SJCRH30 (cell line): ENCODE data around the gene FNDC7. TPM values are rescaled to one million over a fixed set of nuclear protein-coding genes. Genes with fewer than 3 reads are reported as not detected.
A peak's percentile ranks its signal among the peaks of the same experiment; 100 is the strongest.
"Not testable (repeated sequence)": the region's sequence is repeated elsewhere in the genome, so short reads cannot be mapped to it uniquely, and the experiment has no call there.

Experiments
- DNase-seq, 2 experiments: peaks; one replicate each; pipeline ENCODE4 v3.0.0-alpha.2; 2015 to 2020
- H3K27ac ChIP-seq: fragments of 250-450 bp; sonication (Bioruptor Pico); 2 replicates; pipeline ENCODE4 v1.5.1; 2020; ENCODE audit warnings: mild to moderate bottlenecking, moderate library complexity
- H3K27me3 ChIP-seq: fragments of 250-450 bp; sonication (Bioruptor Pico); 2 replicates; pipeline ENCODE4 v1.5.1; 2020; ENCODE audit warnings: mild to moderate bottlenecking, moderate library complexity
- H3K36me3 ChIP-seq: fragments of 250-450 bp; sonication (Bioruptor Pico); 2 replicates; pipeline ENCODE4 v1.5.1; 2020; ENCODE audit warnings: mild to moderate bottlenecking, moderate library complexity
- H3K4me1 ChIP-seq: fragments of 250-450 bp; sonication (Bioruptor Pico); 2 replicates; pipeline ENCODE4 v1.5.1; 2020; ENCODE audit warnings: mild to moderate bottlenecking, moderate library complexity
- H3K4me3 ChIP-seq: fragments of 250-450 bp; sonication (Bioruptor Pico); 2 replicates; pipeline ENCODE4 v1.5.1; 2020; ENCODE audit warnings: mild to moderate bottlenecking, moderate library complexity
- H3K9me3 ChIP-seq: fragments of 250-450 bp; sonication (Bioruptor Pico); replicated peaks from 2 replicates; pipeline ENCODE4 v1.5.1; 2020; ENCODE audit warnings: mild to moderate bottlenecking, moderate library complexity
- total RNA-seq: library from RNA; depleted of rRNA; stranded (reverse); fragments of >200 nt; shearing (Covaris generic); gene quantifications from 2 replicates; pipeline ENCODE4 v1.2.3, GENCODE V29; 2014; rRNA removed

FNDC7 gene, protein sequence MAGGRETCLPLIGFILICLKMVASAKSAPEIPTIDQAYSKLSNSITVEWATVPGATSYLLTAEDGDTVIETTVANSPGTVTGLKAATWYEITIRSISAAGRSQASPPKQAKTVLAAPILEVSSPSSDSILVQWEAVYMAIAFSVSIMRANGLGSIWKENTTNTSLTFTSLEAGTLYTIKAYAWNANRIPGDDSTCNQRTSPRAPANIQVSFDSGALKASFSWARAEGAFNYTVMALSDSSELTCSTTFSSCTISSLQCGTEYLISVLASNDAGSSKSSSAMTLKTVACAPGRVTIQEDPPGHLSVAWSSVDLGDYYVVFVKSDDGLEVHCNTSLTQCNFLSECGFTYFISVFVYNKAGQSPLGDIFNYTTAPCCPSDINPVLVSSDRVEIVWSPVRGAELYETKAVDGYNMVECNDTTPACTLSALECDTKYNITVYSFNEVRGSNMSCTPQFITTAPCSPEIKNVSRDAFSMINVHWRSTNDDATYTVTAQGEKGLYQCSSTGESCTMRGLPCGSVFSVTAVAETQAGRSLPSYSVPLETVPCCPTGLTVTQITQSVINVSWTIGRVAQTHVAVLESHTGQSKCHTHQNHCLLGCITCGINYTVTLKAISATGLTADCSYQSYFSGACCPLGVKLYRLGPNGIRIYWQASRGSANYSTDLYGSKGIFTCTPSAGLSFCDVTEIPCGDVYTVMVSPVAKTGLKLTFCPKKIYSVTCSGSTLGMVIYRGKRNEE
- total RNA-seq: 0.04 and 0.08 TPM in 2 replicates

DNA sequence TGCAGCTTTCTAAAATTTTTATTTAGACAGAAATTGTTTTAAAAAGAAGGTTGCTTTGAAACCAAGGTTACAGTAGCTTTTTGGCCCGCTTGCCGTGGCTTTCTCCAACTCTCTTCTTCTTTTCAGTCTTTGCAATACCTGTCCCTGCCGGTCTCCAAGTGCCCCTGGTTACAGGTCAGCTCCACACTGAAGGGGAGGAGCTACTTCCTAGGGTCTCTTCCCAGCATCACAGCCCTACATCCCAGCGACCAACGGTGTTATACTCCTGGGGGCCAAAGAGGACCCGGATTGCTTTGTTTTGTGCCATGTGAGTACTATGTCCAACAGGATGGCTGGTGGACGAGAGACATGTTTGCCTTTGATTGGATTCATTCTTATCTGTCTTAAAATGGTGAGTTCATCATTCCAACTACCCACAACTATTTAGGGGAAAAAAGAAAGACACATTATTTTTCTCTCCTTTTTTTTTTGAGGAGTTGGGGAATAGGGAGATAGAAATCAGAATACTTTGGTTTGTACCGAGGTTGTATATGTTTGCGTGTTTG lies at the start of gene FNDC7:
Gene FNDC7, plus strand, starts transcription at position 303 of the 545 bp plus-strand sequence. Its CDS starts 26 bp downstream, at position 329.
- H3K9me3 ChIP-seq: no peaks in the 10 kb centered on the region
- H3K4me3 ChIP-seq: no peak within 1 kb of the TSS
- DNase-seq: no peak
- H3K27ac ChIP-seq: no peak within 1 kb of the TSS
- no peaks in the 10 kb centered on the region for H3K4me1 ChIP-seq
- no peaks in the 10 kb centered on the region for H3K27me3 ChIP-seq
- H3K36me3 ChIP-seq: no peaks in the 10 kb centered on the region

DNA sequence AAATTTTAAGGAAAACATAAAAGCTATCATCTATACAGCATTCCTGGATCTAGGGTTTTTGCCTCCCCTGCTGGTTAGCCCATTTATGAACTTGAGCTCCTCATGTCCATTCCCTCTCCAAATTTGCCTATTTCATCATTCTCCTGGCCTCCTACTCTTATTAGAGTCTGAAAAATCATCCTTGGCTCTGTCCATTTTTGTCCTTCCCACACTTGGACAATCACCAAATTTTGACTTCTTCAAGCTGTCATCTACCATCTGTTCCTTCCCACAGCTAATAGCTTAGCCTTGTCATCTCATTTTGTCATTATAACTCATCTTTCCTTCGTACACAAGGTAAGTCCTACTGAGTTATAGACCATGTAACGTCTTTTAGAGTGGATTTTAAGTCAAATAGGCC lies 49.6 kb upstream of the FNDC7 start:
- Histone ChIP-seq H3K36me3 (no peaks in the 10 kb centered on the region), H3K9me3 (no peaks in the 10 kb centered on the region), H3K4me3 (no peak overlapping the region), H3K27ac (no peak overlapping the region), H3K27me3 (no peaks in the 10 kb centered on the region), H3K4me1 (no peaks in the 10 kb centered on the region)
- DNase-seq: no peak

DNA sequence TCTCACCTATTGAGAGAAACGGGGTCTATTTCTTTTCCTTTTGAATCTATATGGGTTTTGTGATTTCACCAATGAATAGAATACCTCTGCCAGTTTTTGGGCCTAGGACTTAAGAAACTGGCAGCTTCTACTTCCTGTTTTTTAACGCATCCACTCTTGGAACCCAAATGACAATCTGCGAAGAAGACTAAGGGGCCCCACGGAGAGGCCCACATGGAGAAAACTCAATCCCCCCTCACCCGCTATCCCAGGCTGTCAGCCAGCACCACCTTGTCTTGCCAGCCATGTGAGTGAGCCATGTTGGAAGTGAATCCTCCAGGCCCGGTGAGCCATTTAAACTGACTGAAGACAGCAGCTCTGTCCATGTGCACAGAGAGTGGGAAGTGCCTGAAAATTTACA lies 48.2 kb upstream of the FNDC7 start:
- no peaks in the 10 kb centered on the region for H3K9me3 ChIP-seq
- H3K27me3 ChIP-seq: no peaks in the 10 kb centered on the region
- no peaks in the 10 kb centered on the region for H3K36me3 ChIP-seq
- no peak overlapping the region for H3K27ac ChIP-seq
- DNase-seq: no peak
- no peaks in the 10 kb centered on the region for H3K4me1 ChIP-seq
- H3K4me3 ChIP-seq: no peak overlapping the region

DNA sequence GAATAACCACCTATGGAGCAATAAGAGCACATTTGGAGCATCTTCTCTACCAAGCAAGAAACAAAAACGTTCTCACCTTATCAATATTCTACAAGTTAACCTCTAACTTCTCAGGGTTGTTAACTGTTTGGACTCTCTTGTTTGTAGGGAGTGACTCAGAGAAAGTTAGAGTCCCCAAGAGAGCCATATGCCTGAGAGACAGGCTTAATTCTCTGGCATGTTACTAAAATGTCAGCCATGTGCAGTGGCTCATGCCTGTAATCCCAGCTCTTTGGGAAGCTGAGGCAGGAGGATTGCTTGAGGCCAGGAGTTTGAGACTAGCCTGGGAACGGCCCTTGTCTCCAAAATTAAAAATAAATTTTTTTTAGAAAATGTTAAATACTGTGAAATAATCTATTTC lies 47.6 kb upstream of the FNDC7 start:
- Histone ChIP-seq H3K27ac (no peak overlapping the region), H3K4me3 (no peak overlapping the region), H3K9me3 (no peaks in the 10 kb centered on the region), H3K36me3 (no peaks in the 10 kb centered on the region), H3K4me1 (no peaks in the 10 kb centered on the region), H3K27me3 (no peaks in the 10 kb centered on the region)
- DNase-seq: no peak

DNA sequence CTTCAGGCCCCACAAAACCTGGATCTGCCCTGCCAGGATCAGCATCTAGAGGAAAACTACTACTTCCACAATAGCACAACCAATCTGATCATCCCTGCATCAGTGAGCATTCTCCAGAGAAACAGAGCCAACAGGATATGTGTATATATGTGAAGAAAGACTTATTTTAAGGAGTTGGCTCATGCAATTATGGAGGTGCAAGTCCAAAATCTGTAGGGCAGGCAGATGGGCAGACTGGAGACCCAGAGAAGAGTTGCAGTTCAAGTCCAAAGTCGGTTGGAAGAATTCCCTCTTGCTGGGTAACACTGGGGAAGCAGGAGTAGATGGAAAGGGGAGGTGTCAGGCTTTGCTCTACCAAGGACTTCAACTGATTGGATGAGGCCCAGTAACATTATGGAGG lies 46.9 kb upstream of the FNDC7 start:
- H3K36me3 ChIP-seq: no peaks in the 10 kb centered on the region
- no peaks in the 10 kb centered on the region for H3K9me3 ChIP-seq

DNA sequence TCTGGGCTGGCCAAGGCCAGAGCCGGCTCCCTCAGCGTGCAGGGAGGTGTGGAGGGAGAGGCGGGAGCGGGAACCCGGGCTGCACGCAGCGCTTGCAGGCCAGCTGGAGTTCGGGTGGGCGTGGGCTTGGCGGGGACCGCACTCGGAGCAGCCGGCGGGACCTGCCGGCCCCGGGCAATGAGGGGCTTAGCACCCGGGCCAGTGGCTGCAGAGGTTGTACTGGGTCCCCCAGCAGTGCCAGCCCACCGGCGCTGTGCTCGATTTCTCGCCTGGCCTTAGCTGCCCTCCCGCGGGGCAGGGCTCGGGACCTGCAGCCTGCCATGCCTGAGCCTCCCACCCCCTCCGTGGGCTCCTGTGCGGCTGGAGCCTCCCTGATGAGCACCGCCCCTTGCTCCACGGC lies 45.3 kb upstream of the FNDC7 start:
- H3K4me3 ChIP-seq, H3K27me3 ChIP-seq, H3K36me3 ChIP-seq, H3K27ac ChIP-seq, H3K9me3 ChIP-seq, H3K4me1 ChIP-seq, DNase-seq: not testable (repeated sequence)

More for the DNA sequence above, 46.9 kb upstream of the FNDC7 start:
- Histone ChIP-seq H3K4me3 (no peak overlapping the region), H3K4me1 (no peaks in the 10 kb centered on the region), H3K27ac (no peak overlapping the region), H3K27me3 (no peaks in the 10 kb centered on the region)
- no peak for DNase-seq

- H3K4me1 ChIP-seq: no peaks in the 10 kb centered on the region
- no peak overlapping the region for H3K27ac ChIP-seq
- no peaks in the 10 kb centered on the region for H3K9me3 ChIP-seq
- H3K36me3 ChIP-seq: no peaks in the 10 kb centered on the region
- no peak overlapping the region for H3K4me3 ChIP-seq
- H3K27me3 ChIP-seq: no peaks in the 10 kb centered on the region; the same call in 1 of the 2 replicates
- no peak for DNase-seq
These were observed 43.9 kb upstream of the FNDC7 start for GRCh38 chr1:108668777-108669176.

DNA sequence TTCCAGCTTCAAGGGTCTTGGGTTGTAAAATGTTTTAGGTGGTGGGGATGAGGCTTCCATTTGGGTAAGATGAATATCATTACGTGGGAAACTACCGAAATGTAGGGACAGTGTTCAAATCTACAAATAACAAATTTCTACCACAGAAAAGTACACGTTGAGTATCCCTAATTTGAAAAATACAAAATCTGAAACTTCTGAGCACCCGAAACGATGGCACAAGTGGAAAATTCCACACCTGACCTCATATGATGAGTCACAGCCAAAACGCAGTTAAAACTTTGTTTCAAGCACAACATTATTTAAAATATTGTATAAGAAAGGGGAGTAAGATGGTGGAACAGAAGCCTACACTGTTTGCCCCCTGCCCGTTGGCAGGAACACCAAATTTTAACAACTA lies 43.0 kb upstream of the FNDC7 start:
- H3K27ac ChIP-seq: no peak overlapping the region
- no peaks in the 10 kb centered on the region for H3K9me3 ChIP-seq
- no peaks in the 10 kb centered on the region for H3K4me1 ChIP-seq
- no peak for DNase-seq
- H3K36me3 ChIP-seq: no peaks in the 10 kb centered on the region
- H3K4me3 ChIP-seq: no peak overlapping the region
- H3K27me3 ChIP-seq: no peaks in the 10 kb centered on the region; the same call in 1 of the 2 replicates

DNA sequence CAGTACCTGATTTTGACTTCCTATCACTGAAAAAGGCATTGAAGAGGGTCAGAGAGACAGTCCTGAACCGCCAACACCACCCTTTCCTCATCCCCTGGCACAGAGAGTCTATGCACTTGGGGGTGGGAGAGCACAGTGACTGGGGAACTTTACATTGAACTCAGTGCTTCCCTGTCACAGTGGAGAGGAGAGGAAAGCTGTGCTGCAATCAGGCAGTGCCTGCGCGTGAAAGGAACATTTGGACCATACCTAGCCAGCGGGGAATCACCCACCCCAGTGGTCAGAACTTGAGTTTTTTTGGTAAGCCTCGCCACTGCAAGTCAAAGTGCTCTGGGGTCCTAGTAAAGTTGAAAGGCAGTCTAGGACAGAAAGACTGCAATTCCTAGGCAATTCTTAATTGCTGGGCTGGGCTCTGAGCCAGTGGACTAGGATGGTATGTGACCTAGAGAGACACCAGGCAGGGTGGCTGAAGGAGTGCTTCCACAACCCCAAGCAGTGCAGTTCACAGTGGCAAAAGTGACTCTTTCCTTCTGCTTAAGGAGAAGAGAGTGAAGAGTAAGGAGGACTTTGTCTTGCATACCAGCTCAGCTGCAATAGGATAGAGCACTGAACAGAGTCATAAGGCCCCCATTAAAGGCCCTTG lies 42.5 kb upstream of the FNDC7 start:
- Histone ChIP-seq H3K27ac (no peak overlapping the region), H3K36me3 (no peaks in the 10 kb centered on the region), H3K27me3 (no peaks in the 10 kb centered on the region; the same call in 1 of the 2 replicates), H3K4me1 (no peaks in the 10 kb centered on the region), H3K4me3 (no peak overlapping the region), H3K9me3 (no peaks in the 10 kb centered on the region)
- no peak for DNase-seq

DNA sequence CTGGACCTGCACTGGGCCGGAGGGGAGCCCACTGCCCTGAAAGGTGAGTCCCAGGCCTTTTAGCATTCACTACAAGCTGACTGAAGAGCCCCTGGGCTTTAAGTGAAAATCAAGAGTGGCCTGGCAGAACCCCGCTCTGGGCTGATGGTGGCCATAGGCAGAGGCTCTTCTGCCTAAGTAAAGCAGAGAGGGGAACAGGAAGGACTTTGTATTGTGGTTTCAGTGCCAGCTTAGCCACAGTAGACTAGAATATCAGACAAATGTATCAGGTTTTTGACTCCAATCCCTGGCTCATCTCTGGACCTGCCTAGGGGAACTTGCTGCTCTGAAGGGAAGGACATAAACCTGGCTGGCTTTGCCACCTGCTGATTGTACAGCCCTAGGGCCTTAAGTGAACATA lies 41.6 kb upstream of the FNDC7 start:
- Histone ChIP-seq H3K27ac (no peak overlapping the region), H3K27me3 (no peaks in the 10 kb centered on the region; the same call in 1 of the 2 replicates), H3K4me1 (no peaks in the 10 kb centered on the region), H3K4me3 (no peak overlapping the region), H3K9me3 (no peaks in the 10 kb centered on the region), H3K36me3 (no peaks in the 10 kb centered on the region)
- DNase-seq: no peak

DNA sequence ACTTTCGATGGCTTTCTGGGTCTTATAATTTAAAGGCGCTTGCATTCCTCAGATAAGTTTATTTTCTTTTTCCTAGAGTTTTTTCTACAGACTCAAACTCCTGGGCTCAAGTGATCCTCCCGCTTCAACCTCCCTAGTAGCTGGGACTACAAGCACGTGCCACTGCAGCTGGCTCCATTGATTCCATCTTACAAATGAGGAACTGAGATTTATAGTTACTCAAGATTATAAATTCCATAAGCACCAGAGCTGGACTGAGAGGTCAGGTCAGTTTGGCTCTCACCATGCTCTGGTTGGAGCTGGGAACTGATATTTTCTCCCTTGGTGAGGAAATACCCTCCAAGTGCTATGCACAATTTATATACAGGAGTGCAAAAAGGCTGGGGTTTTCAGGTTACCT lies 34.0 kb upstream of the FNDC7 start:
- DNase-seq: no peak
- no peaks in the 10 kb centered on the region for H3K36me3 ChIP-seq
- no peaks in the 10 kb centered on the region for H3K4me1 ChIP-seq
- no peaks in the 10 kb centered on the region for H3K9me3 ChIP-seq
- no peaks in the 10 kb centered on the region for H3K27me3 ChIP-seq
- H3K27ac ChIP-seq: no peak overlapping the region
- no peak overlapping the region for H3K4me3 ChIP-seq

DNA sequence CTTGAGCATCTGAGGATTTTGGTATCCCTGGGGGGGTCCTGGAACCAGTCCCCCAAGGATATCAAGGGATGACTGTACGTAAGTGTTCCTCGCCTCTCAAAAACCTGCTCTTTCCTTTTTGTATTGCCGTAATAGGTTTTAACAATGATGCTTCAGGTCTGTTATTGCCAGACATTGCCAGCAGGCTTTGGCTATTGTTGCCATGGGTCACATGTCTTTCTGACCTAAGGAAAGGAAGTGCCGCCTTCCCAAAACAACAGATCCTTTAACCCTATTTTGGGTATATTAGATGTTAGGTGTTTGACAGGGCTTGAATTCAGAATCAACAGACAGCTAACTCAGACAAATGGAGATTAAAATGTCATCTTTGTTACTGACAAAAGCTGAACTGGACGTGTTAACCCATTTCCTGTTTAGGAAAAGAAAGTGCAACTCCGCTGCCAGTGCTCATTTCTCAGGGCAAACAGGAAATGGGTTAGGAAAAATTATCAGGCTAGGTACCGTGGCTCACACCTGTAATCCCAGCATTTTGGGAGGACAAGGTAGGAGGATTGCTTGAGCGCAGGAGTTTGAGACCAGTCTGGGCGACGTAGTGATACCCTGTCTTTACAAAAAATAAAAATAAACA lies 33.0 kb upstream of the FNDC7 start:
- Histone ChIP-seq H3K27me3 (no peaks in the 10 kb centered on the region), H3K9me3 (no peaks in the 10 kb centered on the region), H3K4me3 (no peak overlapping the region), H3K4me1 (no peaks in the 10 kb centered on the region), H3K27ac (no peak overlapping the region), H3K36me3 (no peaks in the 10 kb centered on the region)
- DNase-seq: no peak

- not testable (repeated sequence) for H3K4me1 ChIP-seq, H3K27me3 ChIP-seq, DNase-seq, H3K27ac ChIP-seq, H3K4me3 ChIP-seq, H3K36me3 ChIP-seq, H3K9me3 ChIP-seq
These were observed 31.0 kb upstream of the FNDC7 start for GRCh38 chr1:108681701-108682100.

DNA sequence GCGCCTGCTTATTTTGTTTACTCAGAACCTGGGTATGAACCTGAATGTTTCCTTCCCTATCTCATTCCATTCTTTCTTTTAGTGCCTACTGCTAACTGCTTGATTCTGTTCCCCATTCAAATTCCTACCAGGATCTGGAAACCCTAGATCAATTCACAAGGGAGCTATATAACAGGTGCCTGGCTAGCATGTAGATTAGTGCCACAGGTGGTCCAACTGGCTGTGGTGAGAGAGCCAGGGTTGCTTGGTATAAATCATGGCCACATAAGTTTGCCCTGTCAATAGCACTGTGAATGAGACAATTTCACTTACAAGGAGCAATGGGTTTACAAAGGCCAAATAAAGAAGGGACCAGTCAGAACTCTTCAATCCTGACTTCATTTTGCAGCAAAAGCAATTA lies 27.2 kb upstream of the FNDC7 start:
- DNase-seq: peak; percentile 19 to 63
- peaks cover 5% of the 10 kb centered on the region; the same call in 1 of the 2 replicates for H3K4me1 ChIP-seq
- no peaks in the 10 kb centered on the region for H3K27me3 ChIP-seq
- no peaks in the 10 kb centered on the region for H3K36me3 ChIP-seq
- no peaks in the 10 kb centered on the region for H3K9me3 ChIP-seq
- no peak overlapping the region for H3K4me3 ChIP-seq
- H3K27ac ChIP-seq: no peak overlapping the region
